Measurements from ENCODE around the gene MTHFS.
A peak's percentile ranks its signal among the peaks of the same experiment; 100 is the strongest.
"Not testable (repeated sequence)": the region's sequence is repeated elsewhere in the genome, so short reads cannot be mapped to it uniquely, and the experiment has no call there.

Gene MTHFS

GRCh38 chr15:79923079-79923514, 26.3 kb upstream of the MTHFS start:
- no peak for TF ChIP-seq CTCF (IDR thresholded peaks at IDR 0.05; ENCODE audit: low read depth, low read length)
- H3K4me3 ChIP-seq (replicated peaks in 1 of 2; ENCODE audit: low read depth in 2 of 2, low read length in 2 of 2), result peak overlapping the region; percentile 89 to 90
- DNase-seq (ENCODE audit: low read depth in 2 of 2), result peak; percentile 48 to 53

- TF ChIP-seq CTCF (IDR thresholded peaks at IDR 0.05; ENCODE audit: low read depth, low read length), result no peak
- DNase-seq (ENCODE audit: low read depth in 2 of 2), result no peak
- H3K4me3 ChIP-seq (replicated peaks in 1 of 2; ENCODE audit: low read depth in 2 of 2, low read length in 2 of 2), result peak overlapping the region; percentile 89 to 90
These were observed 25.8 kb upstream of the MTHFS start for GRCh38 chr15:79922512-79923078.

- DNase-seq (ENCODE audit: low read depth in 2 of 2), result no peak
- no peak overlapping the region for H3K4me3 ChIP-seq (replicated peaks in 1 of 2; ENCODE audit: low read depth in 2 of 2, low read length in 2 of 2)
- no peak for TF ChIP-seq CTCF (IDR thresholded peaks at IDR 0.05; ENCODE audit: low read depth, low read length)
These were observed 23.1 kb upstream of the MTHFS start for GRCh38 chr15:79919749-79920511.

- no peak overlapping the region for H3K4me3 ChIP-seq (replicated peaks in 1 of 2; ENCODE audit: low read depth in 2 of 2, low read length in 2 of 2)
- no peak for TF ChIP-seq CTCF (IDR thresholded peaks at IDR 0.05; ENCODE audit: low read depth, low read length)
- DNase-seq (ENCODE audit: low read depth in 2 of 2), result no peak
These were observed 22.4 kb upstream of the MTHFS start for GRCh38 chr15:79919090-79919748.

- no peak overlapping the region for H3K4me3 ChIP-seq (replicated peaks in 1 of 2; ENCODE audit: low read depth in 2 of 2, low read length in 2 of 2)
- TF ChIP-seq CTCF (IDR thresholded peaks at IDR 0.05; ENCODE audit: low read depth, low read length), result no peak
- no peak for DNase-seq (ENCODE audit: low read depth in 2 of 2)
These were observed 21.5 kb upstream of the MTHFS start for GRCh38 chr15:79918278-79918677.

- no peak for TF ChIP-seq CTCF (IDR thresholded peaks at IDR 0.05; ENCODE audit: low read depth, low read length)
- no peak for DNase-seq (ENCODE audit: low read depth in 2 of 2)
- H3K4me3 ChIP-seq (replicated peaks in 1 of 2; ENCODE audit: low read depth in 2 of 2, low read length in 2 of 2), result no peak overlapping the region
These were observed 19.8 kb upstream of the MTHFS start for GRCh38 chr15:79916502-79917132.

- DNase-seq (ENCODE audit: low read depth in 2 of 2), result not testable (repeated sequence)
These were observed 19.1 kb upstream of the MTHFS start for GRCh38 chr15:79915776-79916501.

More at GRCh38 chr15:79915776-79916501, 19.1 kb upstream of the MTHFS start:
- not testable (repeated sequence) for H3K4me3 ChIP-seq (replicated peaks in 1 of 2; ENCODE audit: low read depth in 2 of 2, low read length in 2 of 2)
